HG02973 (cell line): ENCODE results near the gene GLOD4.
"Not testable (repeated sequence)": the region's sequence is repeated elsewhere in the genome, so short reads cannot be mapped to it uniquely, and the experiment has no call there.

ENCODE experiments used
- ATAC-seq: cut with Tn5 transposase; IDR thresholded peaks from one replicate; pipeline ENCODE4 v1.9.1; 2021; ENCODE audit warnings: moderate library complexity; ENCODE audit not compliant: unreplicated experiment

GLOD4 gene

GRCh38 chr17:802901-803881 is 21.1 kb upstream of the GLOD4 start:
- ATAC-seq = no peak

GRCh38 chr17:802481-802880 is 20.4 kb upstream of the GLOD4 start:
- no peak for ATAC-seq

GRCh38 chr17:801660-802059 is 19.6 kb upstream of the GLOD4 start:
- no peak for ATAC-seq

- ATAC-seq = no peak
Measured at GRCh38 chr17:800446-801242, 18.6 kb upstream of the GLOD4 start.

- no peak for ATAC-seq
Measured at GRCh38 chr17:799261-799660, 17.2 kb upstream of the GLOD4 start.

GRCh38 chr17:798246-798645 is 16.2 kb upstream of the GLOD4 start:
- no peak for ATAC-seq

- no peak for ATAC-seq
Measured at GRCh38 chr17:797236-797840, 15.3 kb upstream of the GLOD4 start.

GRCh38 chr17:796609-797008 is 14.5 kb upstream of the GLOD4 start:
- no peak for ATAC-seq

GRCh38 chr17:795721-796120 is 13.6 kb upstream of the GLOD4 start:
- no peak for ATAC-seq

- no peak for ATAC-seq
Measured at GRCh38 chr17:795276-795675, 13.2 kb upstream of the GLOD4 start.

- no peak for ATAC-seq
Measured at GRCh38 chr17:794876-795275, 12.8 kb upstream of the GLOD4 start.

GRCh38 chr17:792277-792676 is 10.2 kb upstream of the GLOD4 start:
- ATAC-seq = no peak

- ATAC-seq = no peak
Measured at GRCh38 chr17:791829-792228, 9.7 kb upstream of the GLOD4 start.

- not testable (repeated sequence) for ATAC-seq
Measured at GRCh38 chr17:790874-791247, 8.8 kb upstream of the GLOD4 start.

GRCh38 chr17:789931-790873 is 8.1 kb upstream of the GLOD4 start:
- not testable (repeated sequence) for ATAC-seq

- no peak for ATAC-seq
Measured at GRCh38 chr17:789160-789840, 7.2 kb upstream of the GLOD4 start.

GRCh38 chr17:788551-788950 is 6.5 kb upstream of the GLOD4 start:
- ATAC-seq = no peak

- no peak for ATAC-seq
Measured at GRCh38 chr17:787641-788221, 5.7 kb upstream of the GLOD4 start.

GRCh38 chr17:785901-786300 is 3.8 kb upstream of the GLOD4 start:
- ATAC-seq = not testable (repeated sequence)
